HG02973 (cell line): ENCODE measurements around the gene PATL2.
"Not testable (repeated sequence)": the region's sequence is repeated elsewhere in the genome, so short reads cannot be mapped to it uniquely, and the experiment has no call there.

Experiments
- ATAC-seq: cut with Tn5 transposase; IDR thresholded peaks from one replicate; pipeline ENCODE4 v1.9.1; 2021; ENCODE audit warnings: moderate library complexity; ENCODE audit not compliant: unreplicated experiment

PATL2 gene

DNA sequence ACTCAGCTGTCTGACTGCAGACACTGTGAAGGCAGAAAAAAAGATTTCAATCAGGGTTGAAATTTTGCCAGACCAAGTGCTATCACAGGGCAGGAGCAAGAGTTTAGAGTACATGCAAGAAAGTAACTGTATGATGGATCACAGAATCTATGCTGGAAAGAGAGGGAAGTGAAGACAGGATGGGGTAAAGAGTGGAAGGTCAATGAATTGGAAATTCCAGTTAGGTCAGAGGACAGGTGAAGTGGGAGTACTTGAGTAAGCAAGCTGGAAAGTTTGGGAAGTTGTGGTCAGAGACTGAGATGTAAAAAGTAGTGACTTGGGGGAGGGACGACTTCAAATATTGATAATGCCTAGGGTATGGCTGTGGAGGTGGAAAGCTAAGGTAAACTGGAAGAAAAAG is 54.8 kb downstream of the PATL2 start:
- ATAC-seq: no peak

DNA sequence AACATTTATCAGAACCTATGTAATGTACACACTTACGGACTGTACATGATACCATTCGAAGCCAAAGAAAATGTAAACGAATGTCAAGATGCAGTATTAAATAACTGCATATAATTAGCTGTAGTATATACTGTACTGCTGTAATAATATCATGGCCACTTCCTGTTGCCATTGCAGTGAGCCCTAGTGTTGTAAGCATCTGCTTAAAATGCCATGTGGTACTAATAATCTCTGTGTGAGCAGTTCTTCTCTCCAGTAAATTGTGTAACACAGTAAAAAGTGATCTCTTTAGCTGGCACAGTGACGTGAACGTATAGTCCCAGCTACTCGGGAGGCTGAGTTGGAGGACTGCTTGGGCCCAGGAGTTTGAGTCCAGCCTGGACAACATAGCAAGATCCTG is 56.3 kb downstream of the PATL2 start:
- ATAC-seq: no peak

DNA sequence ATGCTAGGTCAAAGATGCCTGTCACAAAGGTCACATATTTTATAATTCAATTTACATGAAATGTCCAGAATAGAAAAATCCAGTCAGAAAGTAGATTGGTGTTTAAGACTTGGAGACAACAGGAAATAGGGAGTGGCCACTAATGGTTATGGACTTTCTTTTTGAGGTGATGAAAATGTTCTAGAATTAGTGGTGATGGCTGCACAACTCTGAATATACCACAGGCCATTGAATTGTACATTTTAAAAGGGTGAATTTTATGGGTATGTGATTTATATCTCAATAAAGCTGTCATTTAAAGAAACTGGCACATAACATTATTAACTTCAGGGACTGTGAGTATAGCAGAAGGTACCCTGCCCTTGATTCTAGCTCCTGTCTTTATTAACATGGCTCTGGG is 63.5 kb downstream of the PATL2 start:
- ATAC-seq: no peak

DNA sequence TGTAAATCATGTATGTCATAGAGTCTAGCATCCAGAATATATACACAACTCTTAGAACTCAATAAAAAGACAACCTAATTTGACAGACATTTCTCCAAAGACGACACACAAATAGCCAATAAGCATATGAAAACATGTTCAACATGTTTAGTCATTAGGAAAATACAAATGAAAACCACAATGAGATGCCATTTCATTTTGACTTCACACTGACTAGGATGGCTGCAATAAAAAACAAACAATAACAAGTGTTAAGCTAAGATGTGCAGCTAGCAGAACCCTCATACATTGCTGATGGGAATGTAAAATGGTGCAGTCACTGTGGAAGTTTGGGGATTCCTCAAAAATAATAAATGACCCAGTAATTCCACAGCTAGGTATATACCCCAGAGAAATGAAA is 64.1 kb downstream of the PATL2 start:
- no peak for ATAC-seq

DNA sequence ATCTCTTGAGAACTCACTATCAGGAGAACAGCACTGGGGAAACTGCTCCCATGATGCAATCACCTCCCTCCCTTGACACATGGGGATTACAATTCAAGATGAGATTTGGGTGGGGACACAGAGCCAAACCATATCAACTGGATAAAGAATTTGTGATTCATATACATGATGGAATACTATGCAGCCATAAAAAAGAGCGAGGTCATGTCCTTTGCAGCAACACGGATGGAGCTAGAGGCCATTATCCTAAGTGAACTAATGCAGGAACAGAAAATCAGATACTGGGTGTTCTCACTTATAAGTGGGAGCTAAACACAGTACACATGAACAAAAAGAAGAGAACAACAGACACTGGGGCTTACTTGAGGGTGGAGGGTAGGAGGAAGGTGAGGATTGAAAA is 64.7 kb downstream of the PATL2 start:
- no peak for ATAC-seq

DNA sequence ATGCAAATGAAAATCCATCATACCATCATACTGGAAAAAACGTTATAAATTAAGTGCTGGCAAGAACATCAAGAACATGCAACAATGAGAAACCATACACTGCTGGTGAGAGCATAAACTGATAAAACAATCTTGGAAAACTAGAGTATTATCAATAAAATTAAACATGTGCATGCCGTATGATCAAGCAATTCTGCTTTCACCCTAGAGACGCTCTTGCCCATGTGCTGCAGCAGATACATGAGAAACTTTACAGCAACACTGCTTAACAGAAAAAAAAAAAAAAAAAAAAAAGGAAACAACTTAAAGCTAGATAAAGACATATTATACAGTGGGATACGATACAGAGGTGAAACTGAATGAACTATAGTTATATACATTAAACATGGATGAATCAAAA is 69.5 kb downstream of the PATL2 start:
- ATAC-seq: no peak

DNA sequence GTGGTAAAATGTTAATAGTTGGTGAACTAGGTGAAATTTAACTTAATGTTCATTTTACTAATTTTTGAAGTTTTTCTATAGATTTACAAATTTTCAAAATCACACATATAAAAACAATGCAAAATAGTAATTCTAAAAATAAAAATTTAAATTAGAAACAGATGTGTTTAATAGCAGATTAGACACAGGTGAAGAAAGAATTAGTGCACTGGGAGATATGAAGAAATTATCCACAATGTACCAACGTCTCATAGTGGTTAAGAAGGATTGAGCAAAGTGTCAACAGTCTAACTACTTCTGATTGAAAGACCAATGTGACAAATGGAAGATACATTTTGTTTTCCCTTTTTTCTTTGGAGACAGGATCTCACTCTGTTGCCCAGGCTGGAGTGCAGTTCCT is 74.1 kb downstream of the PATL2 start:
- ATAC-seq: no peak

DNA sequence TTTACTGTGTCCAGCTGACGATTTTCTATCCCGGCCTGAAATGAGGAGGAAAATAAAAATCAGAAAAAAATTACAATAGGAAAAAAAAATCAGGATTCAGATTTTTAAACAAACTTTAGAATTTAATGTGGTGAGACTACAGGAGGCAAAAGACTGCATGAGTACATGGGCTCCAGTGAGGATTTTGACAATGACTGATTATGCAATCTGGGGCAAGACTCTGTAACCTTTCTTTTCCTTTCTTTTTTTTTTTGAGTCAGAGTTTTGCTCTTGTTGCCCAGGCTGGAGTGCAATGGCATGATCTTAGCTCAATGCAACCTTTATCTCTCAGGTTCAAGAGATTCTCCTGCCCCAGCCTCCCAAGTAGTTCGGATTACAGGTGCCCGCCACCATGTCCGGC is 77.5 kb downstream of the PATL2 start:
- no peak for ATAC-seq

DNA sequence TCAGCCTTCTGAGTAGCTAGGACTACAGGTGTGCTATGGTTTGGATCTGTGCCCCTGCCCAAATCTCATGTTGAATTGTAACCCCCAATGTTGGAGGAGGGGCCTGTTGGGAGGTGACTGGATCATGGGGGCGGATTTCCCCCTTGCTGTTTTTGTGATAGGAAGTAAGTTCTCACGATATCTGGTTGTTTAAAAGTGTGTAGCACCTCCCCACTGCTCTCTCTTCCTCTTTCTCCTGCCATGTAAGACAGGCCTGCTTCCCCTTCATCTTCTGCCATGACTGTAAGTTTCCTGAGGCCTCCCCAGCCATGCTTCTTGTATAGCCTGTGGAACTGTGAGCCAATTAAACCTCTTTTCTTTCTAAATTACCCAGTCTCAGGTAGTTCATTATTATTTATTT is 85.8 kb downstream of the PATL2 start:
- ATAC-seq: not testable (repeated sequence)

DNA sequence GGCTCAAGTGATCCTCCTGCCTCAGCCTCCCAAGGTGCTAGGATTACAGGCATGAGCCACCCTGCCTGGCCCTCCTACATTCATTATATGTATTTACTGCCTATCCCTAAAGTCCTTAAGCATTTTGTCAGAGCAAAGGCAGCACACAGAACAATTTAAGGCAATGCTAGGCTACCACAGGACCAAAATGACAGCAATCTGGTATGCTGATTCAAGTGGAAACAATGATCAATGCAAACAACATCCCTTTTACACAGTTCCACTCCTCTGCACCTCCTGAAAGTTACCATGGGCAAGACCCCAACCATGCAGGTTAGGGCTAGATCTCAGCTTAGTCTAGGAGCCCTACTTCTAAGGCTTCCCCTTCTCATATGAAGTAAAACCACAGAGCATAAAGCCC is 87.9 kb downstream of the PATL2 start:
- no peak for ATAC-seq

DNA sequence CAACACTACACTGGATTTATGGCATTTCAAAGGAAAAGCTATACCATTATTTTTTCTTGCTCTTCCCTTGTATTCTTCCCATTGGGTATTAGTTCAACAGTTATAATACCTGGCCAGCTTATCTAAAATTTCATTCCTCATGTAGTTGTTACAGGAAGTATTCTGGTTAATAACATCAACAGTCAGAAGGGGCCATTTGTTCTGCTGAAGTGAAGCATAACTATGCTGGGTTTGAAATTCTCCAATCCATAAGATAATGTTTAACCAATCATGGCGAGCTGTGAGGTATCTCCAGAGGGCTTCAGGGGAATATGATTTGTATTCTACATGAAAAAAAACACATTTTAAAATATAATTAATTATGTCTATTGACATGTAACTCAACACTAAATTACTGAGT is 91.0 kb downstream of the PATL2 start:
- ATAC-seq: no peak

DNA sequence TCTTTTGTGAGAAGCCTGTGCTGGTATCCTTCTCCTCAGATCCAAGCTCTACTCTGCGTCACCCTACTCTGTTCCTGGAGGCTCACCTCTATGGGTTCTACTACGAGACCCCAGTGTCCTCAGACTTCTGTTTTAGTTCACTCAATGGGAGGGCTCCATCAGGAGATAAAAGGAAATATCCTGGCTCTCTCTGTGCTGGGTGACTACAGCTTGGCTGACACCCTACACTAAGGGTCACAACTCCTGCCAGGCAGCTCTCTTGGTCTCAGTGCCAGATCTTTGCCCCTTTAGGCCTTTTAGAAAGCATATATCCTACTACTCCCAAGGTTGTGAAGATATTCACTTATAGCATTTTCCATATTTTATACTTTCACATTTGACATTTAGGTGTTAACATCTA is 94.1 kb downstream of the PATL2 start:
- ATAC-seq: no peak
